Hematopoietic multipotent progenitor cell treated with erythropoietin and hydrocortisone succinate and interleukin-3 and kit ligand, for 17 days (in vitro differentiated cells): ENCODE results near the gene AUTS2.
"Not testable (repeated sequence)": the region's sequence is repeated elsewhere in the genome, so short reads cannot be mapped to it uniquely, and the experiment has no call there.

Experiments used
- DNase-seq: peaks from one replicate; pipeline ENCODE4 v3.0.0-alpha.2; 2015; ENCODE audit warnings: low spot score

The AUTS2 gene

GRCh38 chr7:70352906-70353305 lies 754.6 kb downstream of the AUTS2 start:
- DNase-seq, result no peak

- DNase-seq, result no peak
These were observed 755.2 kb downstream of the AUTS2 start for GRCh38 chr7:70353330-70353945.

- no peak for DNase-seq
These were observed 755.7 kb downstream of the AUTS2 start for GRCh38 chr7:70353946-70354335.

DNA sequence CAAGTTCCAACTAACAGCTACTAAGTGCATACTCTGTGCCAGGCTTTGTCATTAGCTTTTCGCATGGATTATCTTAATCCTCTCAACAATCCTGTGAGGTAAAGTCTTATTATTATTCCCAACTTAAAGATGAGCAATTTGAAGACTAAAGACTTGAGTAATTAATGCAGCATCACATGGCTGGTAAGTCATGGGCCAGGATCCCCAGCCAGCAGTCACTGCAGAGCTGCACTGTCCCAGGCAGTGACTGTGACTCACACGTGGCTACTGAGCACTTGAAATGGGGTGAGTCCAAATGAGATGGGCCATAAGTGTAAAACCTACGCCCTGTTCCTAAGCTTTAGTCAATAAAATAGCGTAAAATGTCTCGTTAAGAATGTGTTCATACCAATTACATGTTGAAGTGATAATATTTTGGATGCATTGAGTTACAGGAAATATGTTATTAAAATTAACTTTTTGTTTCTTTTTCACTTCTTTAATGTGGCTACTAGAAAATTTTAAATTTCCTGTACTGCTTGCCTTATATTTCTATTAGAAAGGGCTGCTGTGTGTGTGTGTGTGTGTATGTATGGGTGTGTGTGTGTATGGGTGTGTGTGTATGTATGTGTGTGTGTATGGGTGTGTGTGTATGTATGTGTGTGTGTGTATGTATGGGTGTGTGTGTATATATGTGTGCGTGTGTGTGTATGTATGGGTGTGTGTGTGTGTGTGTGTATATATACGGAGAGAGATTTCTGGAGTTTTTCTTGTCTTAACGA lies 756.3 kb downstream of the AUTS2 start:
- DNase-seq, result no peak

DNA sequence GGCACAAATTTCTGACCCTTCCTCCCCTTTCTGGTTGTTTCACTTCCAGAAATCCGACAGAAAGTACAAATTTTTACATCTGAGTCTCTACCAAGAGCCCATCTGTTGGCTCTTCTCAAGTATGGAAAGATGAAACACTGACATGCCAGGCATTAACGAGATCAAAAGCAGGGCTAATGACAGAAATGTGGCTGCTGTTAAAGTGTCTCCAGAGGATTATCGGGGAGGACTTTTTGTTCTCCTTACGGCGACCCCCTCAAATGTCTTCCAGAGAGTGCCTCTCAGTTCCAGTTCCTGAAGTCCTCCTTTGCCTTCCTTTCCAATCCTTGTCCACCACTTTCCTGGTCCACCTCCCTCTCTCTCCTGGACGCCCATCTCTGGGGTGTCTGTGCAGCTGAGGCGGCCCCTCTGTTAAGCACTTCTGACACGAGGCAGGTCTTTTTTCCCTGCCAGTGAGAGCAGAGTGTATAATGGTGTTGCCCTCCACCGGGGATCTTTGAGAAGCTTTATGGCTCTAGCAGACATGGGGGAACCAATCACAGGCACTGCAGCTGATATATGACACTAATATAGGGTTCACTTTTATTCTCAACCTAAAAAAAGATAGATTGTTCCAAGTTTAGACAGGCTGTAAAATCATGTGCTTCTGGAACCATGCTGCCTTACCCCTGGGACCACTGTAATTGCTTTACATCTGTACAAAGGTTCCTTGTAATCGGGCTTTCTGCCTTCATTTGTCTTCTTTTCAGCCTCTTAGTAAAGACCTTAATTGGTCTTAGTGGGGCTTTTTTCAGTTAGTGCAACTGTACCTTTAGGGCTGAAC lies 757.1 kb downstream of the AUTS2 start:
- DNase-seq, result no peak

DNA sequence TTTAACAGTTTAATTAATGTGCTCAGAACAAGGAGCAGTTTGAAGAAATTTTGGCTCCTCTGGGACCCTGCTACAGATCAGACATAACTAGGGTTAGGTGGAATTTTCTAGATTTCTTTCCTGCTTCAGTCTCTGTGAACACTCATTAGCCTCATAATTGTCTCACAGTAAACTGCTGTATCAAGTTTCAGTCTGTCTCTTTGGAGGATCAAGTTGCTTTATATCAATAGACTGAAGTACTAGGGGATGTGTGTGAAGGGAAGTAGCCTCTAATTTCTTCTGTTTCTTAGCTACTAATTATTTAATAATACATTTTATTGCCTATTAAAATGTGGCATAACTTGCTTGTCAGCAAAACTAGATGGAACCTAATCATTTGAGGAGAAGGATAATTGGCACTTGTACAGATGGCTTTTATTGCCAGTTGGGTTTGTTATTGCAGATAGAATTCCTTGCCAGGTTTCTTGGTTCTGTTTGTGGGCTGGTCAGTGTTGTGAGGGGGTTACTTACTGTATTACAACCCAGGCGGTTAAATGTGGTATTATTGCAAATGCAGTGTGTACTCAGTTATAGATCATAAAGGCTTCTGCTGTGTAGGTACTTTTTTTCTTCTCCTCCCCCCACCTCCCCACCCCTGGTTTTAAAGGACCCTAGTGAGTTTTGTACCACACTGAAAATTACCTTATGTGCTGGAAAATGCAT lies 758.0 kb downstream of the AUTS2 start:
- no peak for DNase-seq

- no peak for DNase-seq
These were observed 758.6 kb downstream of the AUTS2 start for GRCh38 chr7:70356787-70357328.

- no peak for DNase-seq
These were observed 762.3 kb downstream of the AUTS2 start for GRCh38 chr7:70360557-70360956.

DNA sequence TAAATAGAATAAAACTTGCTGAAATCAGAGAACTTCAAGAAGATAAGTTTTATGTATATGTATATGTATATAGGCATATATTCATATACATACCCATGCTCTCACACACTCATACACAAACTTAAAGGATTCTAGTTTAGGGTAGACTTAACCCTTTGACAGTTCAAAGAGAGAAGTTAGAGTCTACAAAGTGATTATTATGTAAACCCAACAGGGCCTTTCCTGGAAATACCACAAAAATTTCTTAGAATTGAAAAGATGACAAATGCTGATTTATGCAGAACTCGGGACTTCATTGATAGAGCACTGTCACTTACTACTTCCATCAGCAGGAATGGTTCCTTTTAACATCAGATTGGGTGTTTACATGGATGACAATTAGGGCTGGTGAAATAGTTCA lies 763.5 kb downstream of the AUTS2 start:
- no peak for DNase-seq

DNA sequence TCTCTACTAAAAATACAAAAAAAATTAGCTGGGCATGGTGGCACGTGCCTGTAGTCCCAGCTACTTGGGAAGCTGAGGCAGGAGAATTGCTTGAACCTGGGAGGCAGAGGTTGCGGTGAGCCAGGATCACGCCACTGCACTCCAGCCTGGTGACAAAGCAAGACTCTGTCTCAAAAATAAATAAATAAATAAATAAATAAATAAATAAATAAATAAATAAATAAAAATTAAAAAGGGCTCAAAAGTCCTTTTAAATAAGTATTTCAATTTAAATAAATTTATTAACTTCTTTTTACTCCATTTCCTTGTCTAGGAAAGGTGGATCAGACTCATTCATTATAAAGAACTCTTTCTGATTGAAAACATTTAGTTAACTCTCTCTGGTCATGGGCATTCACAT lies 766.1 kb downstream of the AUTS2 start:
- not testable (repeated sequence) for DNase-seq

DNA sequence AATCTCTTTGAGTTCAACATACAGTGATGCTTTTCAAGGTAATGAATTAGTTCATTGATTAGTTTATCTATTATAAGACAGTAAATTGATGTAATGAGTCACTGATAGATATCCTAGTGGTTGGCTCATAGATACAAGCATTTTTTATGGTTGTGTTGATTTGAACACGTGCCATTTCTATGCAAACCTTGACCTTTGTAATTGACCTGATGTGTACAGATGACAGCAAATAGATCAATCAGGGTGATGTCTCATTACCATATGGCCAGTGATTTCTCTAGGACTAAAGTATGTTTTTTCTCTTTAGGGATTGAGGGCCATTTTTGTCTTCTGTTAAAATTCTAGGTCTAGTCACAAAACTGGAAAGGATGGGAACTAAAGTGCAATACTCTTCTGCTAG lies 773.4 kb downstream of the AUTS2 start:
- DNase-seq, result no peak

GRCh38 chr7:70372768-70373515 lies 774.7 kb downstream of the AUTS2 start:
- DNase-seq, result no peak

DNA sequence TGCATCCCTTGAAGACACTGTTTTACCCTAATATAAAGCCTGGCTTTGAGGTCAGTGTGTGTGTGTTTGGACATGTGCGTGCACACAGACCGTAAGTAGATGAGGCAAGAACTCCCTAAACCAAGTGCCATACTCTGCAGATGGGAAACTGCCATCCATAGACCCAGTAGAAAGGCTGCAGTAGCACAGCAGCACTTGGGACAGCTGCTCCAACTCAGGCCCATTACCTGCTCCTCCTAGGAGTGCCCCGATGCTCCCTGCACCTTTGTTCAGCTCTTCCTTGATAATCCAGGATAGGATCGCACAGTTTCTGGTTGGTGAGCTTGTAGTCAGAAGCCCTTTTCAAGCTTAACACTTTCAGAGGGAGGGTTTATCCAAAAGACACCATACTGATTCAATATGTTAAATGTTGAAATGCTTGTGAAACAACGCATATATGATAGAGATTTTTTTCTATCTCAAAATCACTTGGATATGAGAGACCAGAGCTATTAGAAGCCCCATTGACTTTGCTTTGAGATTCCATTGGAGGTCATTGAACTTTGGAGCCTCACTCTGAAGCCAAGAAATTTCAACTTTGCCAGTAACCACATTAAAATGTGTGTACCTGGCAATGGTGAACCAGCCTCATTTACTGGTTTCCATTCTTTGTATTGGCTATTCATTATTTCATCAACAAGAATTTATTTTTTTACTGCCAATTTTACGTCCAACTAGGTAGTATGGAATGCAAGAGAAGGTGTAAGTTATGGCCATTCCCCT lies 776.7 kb downstream of the AUTS2 start:
- no peak for DNase-seq

DNA sequence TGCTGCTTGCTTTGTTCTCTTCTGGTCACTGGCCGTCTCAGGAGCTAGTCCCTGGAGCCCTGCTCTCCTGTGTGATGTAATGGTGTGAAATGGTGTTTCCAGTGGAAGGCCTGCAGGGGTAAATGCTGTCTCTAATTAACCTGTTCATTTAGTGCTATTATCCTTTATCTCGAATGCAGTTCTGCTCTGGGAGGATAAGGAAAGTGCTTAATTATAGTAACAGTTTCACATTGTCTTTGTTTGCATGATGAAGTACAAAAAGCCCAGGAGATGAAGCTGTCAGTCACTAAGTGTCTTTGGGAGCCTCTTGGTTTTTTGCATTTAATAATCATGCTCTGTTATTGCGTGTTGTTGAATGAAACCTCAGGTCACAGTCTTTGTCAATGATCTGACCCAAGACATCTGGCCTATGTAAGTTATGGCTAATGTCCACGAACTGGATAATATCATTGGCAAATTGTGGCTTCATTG lies 778.3 kb downstream of the AUTS2 start:
- DNase-seq, result no peak

GRCh38 chr7:70377957-70378356 lies 779.7 kb downstream of the AUTS2 start:
- DNase-seq, result no peak

GRCh38 chr7:70379210-70379609 lies 780.9 kb downstream of the AUTS2 start:
- no peak for DNase-seq

DNA sequence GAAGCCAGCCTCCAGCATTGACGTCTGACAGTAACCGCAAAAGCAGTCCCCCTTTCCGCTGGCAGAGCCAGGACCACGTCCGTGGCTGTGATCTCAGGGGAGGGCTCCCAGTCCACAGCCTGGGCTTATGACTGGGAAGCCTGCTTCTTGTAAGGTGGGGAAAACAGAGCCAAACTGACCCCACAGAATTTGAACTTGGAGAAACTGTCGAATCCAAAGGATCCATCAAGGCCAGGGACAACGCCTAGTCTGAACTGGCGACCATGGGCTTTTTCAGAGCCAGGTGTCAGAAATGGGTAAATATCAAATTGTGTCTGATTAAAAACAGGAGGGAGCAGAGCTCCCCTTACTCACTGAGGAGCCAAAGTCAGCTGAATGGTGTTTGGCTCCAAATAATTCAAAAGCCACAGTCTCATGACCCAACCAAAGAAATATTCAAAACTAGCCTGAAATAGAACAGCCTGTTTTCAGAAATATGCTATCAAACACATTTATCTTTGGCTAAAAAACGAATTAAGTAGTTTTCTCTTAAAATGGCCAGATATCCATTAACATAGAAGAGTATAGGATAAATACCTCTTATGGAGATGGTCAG lies 782.2 kb downstream of the AUTS2 start:
- no peak for DNase-seq

DNA sequence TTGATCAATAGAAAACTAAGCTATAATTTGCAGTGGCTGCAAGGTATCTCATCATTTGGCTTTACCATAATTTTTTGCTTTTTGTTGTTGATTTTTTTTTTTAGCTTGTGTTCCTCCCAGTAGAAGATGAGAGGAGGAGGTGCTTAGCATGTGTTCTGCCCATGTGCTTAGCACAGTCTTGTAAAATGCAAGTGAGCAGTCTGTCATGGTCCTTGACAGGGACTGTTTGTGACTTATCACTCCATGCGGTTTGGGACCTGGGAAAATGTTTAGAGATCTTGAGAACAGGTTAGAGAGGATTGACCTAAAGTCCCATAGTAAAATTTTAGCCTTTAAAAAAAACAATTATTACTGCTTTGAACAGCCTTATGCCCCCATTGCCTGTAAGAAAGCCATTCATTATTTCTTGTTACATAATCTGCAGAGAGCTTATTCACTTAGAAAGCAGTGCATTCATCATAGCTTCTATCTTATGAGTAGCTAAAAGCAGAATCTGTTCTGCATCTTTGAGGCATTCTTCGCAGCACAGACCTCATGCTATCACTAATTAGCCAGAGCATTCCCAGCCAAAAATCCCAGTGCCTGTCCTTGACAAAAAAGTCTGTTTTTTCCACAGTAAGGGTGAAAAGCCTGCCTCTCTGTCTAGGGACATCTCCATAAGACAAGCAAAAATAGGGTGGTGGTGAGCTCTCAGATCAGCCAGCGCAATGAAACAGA lies 784.9 kb downstream of the AUTS2 start:
- no peak for DNase-seq

GRCh38 chr7:70384024-70384423 lies 785.7 kb downstream of the AUTS2 start:
- DNase-seq, result no peak
